Measurements from ENCODE around the gene PTRH1.
A peak's percentile ranks its signal among the peaks of the same experiment; 100 is the strongest.
"Not testable (repeated sequence)": the region's sequence is repeated elsewhere in the genome, so short reads cannot be mapped to it uniquely, and the experiment has no call there.

Gene PTRH1, protein sequence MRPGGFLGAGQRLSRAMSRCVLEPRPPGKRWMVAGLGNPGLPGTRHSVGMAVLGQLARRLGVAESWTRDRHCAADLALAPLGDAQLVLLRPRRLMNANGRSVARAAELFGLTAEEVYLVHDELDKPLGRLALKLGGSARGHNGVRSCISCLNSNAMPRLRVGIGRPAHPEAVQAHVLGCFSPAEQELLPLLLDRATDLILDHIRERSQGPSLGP

DNA sequence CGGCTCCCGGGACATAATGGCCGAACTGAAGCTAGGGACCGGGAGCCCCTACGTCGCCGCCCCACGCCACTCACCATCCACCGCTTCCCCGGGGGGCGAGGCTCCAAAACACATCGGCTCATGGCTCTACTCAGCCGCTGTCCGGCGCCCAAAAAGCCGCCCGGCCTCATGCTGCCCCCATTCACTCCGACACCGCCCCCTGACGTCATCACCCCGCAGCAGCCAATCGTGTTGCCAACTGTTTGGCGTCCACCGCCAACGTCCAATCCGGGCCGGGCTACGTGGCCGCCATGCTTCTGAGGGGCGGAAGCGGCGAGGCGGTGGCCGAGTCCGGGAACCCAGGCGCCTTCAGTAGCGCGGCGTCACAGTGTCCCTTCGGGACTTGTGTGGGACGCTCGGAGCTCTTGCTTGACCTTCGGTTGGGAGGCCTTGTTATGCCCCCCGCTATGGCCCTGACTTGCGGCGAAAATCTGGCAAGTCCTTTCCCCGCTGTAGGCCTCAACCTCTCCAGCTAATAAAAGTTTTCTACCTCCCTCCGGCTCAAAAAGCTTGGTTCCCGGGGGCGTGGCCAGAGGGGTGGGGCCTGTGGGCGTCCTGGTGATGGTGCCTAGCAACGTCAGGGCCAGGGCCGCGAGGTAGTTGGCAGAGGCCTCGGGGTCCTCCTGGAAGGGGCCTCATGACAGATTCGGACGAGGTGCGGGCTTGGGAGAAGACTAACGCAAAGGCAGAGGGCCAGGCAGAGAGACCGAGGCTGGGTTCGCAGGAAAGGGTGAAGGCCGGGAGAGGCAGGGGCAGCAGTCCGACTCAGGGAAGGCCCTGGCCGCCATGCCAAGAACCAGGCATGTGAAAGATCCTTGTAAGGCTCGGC, at the start of gene PTRH1, which contains the start of gene TTC16:
Gene PTRH1, minus strand, starts transcription at position 194 of the 868 bp plus-strand sequence. Its CDS starts 24 bp downstream, at position 170.
Gene TTC16, plus strand, starts transcription at position 610 of the 868 bp plus-strand sequence. Its CDS starts 67 bp downstream, at position 677.
- peak; percentile 98 for DNase-seq

DNA sequence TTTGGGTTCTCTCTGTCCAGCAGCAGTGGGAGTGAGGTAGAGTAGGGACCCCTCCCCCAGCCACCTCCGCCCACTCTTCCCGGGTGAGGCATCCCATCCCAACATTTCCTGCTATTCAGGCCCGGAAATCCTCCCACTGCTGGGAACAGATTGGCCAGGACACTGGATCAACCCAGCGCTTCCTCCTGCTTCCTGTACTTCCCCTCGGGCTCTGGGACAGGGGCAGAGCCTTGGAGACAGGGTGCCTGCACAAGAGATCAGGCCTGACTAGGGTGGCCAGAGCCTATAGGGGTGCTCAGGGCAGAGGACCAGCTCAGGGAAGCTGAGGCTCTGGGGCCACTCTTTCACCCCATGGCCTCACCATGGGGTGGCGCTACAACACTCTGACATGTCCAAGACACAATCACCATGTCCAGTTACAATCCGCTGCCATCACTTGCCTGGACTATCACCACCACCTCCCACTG, 48.5 kb upstream of the PTRH1 start:
- no peak for DNase-seq

DNA sequence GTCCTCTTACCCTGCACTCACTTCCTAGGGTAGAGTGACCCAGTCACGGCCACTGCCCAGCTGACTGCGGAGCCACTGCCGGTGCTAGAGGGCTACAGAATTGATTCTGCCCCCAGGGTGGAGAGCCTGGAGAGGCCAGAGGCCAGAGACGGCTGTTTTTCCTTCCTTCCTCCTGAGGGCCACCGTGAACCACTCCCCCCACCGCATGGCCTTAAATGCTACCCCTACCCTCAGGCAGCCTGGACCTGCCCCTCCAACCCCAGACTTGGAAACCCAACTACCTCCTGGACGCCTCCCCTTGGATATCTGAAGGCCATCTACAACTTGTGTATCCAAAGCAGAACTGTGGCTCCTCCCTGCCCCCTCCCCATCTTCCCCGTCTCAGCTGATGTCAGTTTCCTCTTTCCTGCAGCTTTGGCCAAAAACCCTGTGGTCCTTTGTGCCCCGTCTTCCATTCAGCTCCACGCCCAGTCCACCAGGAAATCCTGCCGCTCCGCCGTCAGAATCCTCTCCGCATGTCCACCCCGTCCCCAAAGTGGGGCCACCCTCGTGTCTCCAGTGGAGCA, 46.7 kb upstream of the PTRH1 start:
- DNase-seq: no peak

DNA sequence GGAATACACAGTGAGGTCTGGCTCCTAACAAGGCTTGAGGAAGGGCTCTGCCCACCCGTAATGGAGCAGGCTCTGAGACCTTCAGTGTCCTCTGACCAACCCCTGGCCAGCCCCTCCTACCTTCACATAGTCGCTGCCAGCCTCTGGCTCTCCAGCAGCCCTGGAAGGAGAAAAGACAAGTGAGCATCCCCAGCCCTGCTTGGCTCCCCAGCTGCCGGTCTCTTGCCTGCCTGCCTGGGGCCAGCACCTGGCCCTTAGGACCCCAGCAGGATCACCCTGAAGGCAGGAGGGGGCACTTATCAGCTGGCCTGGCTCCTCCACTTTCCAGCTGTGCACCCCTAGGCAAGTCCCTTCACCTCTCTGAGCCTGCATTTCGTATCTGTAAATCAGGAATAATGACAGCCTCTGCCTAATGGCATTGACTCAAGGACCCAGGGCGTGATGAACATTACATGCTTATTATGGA, 46.1 kb upstream of the PTRH1 start:
- no peak for DNase-seq

DNA sequence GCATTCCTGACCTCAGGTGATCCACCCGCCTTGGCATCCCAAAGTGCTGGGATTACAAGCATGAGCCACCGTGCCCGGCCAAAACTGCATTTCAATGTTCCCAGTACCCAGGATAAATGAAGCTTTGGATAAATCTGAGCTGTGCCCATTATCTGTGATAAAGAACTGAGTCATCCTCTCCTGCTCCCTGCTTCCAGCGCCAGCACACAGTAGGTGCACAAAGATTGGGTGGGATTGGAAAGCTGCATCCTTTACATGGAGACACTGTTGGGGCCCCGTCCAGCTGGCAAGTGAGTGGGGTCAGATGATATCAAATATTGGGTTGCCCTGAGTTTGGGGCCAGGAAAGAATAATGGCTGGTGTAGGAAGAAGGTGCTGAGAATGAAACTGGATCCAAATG, 45.6 kb upstream of the PTRH1 start:
- no peak for DNase-seq

DNA sequence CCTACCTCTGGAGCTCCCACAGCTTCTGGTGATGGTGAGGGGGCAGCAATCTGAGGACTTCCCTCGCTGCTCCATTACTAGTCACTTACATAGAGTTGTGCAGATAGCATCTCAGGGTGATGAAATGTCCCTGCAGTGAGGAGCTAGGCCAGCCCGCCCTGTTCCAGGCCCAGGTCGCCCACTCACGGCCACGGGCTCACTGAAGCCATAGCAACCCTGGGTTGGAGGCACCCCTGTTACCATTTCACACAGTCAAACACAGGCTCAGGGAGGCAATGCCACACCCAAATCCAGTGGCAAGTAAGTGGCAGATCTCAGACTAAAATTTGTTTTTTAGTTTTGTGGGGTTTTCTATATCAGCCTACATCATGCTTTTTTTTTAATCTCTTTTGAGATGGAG, 43.4 kb upstream of the PTRH1 start:
- no peak for DNase-seq

DNA sequence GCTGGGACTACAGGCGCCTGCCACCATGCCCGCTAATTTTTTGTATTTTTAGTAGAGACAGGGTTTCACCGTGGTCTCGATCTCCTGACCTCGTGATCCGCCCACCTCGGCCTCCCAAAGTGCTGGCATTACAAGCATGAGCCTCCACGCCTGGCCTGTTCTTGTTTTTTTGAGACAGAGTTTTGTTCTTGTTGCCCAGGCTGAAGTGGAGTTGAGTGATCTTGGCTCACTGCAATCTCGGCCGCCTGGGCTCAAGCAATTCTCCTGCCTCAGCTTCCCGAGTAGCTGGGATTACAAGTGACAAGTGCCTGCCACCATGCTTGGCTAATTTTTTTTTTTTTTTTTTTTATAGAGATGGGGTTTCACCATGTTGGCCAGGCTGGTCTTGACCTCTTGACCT, 41.3 kb upstream of the PTRH1 start:
- DNase-seq: not testable (repeated sequence)

DNA sequence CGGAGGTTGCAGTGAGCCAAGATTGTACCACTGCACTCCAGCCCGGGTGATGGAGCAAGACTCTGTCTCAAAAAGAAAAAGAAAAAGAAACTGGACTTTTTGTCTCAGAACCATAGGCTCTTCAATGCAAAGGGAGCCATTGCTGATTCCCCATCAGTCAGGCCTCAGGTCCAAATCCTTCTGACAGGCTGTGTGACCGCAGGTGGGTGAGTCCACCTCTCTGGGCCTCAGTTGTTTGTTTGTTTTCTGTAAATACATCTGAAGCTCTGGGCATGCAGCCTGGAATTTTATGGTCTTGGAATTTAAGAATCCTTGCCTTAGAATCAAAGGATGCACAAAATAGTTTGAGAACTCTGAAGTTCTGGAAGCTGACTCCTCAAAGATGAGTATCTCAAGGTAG, 40.8 kb upstream of the PTRH1 start:
- no peak for DNase-seq

DNA sequence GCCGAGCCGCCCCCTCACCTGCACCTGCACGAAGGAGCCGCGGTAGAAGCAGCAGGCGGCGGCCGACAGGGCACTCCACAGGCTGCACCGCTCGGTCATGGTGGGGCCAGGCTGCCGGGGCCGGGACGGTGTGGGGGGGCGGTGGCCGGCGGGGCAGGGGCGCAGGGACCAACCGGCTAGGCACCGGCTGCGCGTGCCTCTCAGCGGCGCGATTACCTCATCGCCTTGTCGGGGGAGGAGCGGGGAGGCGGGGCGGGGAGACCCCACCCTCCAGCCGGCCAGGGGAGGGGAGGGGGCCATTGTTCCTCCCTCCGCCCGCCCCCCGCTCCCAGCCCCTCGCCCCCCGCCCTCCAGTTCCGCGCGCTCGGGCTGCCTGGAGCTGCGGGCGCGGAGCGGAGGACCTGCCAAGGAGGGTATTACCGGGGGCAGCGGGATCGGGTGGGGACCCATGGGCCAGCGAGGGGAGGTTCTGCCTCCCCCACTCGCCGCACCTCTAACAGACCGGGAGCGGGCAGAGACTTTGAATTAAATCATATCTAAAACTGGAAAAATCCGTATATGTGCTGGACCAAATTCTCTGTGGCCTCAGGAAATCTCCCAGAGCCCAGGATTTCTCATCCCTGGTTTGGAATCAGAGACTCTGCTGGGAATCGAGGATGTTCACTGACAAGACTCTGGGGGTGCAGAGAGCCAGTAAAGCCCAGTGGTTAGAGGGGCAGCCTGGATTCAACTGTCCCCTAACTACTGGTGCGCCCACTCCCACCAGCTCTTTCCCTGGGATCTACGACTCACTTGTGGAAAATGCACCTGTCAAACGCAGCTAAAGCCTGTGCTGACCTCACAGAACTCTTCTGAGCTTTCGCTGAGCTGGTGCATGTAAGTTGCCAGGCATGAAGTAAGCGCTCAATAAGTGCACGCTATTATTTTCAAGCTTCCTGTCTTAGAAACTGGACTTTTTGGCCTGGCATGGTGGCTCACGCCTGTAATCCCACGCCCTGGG, 39.9 kb upstream of the PTRH1 start:
- peak; percentile 86 for DNase-seq

DNA sequence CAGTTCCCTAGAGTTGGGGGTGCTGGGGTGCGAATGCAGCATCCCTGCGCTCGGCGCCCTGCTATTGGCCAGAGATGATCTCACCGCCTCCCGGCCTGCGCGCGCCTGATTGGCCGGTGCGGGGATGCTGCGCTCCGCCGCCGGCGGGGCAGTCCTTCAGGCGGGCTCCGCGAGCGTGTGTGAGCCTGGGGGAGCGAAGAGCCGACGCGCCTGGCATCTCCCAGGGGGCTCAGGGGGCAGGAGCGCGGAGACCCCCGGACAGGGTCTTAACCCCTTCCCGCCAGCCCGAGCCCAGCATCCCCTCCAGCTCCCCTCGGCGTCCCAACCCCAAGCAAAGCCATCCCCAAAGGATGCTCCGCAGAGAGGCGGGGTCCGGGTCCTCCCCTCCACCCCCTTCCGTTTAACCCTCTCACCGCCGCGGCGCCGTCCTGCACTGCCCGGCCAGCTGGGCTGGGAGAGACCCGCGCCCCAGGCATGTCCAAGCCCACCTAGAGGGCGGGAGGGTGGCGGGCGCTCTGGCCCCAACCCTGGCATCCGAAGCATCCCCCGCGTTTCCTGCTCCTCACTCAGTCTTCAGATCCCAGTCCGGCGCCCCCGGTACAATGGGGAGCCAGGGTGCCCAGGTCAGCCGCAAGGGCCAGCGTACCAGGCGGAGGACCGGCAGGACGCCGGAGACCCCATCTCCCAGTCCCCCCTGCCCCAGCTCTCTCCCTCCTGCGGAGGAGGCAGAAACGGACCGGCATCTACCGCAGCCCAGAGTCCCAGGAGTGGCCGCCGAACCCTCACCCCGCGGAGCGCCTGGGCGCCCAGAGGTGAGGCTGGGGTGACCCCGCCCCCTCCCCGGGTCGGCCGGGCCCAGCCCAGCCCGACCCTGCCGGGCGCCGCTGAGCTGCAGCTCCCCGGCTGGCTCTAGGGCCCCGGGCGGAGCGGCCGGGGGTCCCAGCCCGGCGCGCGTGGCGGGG, 38.9 kb upstream of the PTRH1 start:
- peak; percentile 81 for DNase-seq

DNA sequence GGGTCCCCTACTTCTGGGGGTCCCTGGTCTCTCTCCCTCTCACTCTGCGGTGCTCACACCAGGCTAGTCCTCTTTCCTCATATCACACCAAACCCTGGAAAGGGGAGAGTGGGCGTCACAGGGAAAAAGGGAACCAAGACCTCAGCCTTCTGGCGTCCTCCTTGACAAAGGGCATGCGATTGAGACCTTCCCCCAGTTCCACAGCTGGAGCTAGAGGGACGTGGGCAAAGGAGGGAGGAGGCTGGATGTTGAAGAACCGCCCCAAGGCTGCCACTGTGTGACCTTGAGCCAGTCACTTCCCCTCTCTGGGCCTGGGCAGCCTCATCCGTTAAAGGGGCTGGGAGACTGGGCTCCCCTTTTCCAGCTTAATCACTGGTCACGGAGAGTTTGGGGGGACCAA, 38.2 kb upstream of the PTRH1 start:
- DNase-seq: no peak

DNA sequence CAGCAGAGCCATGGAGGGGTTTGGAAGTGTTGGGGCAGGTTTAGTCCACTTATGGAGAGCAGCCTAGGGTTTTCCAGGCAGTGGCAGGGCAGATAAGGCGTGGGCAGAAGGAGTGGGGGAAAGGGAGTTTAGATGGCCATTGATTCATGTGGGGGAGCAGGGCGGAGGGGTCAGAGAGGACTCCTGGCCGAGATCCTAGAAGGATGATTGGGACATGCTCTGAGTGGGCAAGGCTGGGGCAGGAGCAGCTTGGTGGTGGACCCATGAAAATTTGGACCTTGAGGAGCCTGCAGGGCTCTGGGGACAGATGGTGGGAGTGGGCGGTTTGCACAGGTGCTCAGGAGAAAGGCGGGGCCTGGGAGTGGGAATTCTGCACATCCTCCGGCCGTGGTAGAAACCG, 37.7 kb upstream of the PTRH1 start:
- DNase-seq: no peak

DNA sequence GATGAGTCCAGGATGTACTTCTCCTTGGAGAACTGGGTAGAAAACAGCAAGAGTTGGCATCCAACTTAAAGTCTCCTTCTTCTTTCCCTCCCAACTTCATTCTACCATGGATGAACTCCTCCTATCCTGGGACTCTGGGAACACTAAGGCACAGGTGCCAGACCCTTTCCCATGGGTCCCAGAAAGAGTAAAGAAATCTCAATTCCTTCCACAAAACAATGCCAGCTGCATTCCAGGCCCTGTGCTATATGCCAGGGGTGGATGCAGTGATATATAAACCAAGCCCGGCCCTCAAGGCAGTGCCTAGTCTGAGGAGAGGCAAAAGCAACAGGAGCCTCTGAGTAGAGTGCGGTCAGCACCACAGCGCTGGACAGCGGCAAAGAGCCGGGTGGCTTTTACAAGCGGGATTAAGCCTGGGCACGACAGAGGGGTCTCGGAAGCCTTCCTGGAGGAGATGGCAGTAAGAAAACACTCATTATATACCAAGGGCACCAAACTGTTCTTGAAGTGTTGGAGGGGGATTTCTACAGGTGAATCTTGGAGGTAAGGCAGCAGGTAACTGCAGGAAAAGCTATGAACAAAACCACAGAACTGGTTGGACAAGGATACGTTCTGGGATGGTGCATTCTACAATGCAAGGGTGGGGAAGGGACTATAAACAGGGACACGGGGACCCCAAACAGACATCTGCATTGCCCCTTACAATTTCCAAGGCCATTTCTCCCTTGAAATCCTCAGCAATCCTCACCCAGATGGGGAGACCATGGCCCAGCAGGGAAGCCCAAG, 36.0 kb upstream of the PTRH1 start:
- no peak for DNase-seq

DNA sequence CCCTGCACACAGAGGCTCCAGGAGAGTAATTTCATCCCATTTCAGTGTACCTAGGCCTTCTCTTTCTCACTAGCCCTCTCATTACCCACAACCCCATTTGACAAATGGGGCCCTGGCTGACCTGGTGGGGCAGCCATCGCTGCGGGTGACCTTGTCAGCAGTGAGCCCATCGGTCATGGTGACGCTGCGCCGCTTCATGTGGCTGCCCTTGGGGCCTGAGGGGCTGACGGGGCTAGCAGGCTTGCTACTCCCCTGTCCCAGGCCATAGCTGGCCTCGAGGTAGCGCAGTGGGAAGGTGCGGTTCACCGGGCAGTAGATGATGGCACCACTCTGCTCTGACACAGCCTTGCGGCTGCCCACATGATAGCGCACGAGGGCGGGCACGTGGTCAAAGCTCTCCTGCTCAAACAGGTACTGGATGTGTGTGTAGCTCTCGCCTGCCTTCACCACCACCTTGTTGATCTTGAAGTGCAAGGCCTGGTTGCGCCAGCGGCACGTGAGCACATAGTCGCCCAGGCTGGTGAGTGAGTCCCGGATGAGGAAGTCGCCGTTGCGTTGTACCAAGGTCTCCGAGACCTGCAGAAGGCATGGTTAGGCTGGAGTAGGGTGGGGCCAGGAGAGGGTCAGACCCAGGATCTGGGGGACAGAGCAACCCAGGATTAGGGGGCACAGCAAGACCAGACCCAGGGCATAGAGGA, 33.8 kb upstream of the PTRH1 start:
- DNase-seq: no peak

DNA sequence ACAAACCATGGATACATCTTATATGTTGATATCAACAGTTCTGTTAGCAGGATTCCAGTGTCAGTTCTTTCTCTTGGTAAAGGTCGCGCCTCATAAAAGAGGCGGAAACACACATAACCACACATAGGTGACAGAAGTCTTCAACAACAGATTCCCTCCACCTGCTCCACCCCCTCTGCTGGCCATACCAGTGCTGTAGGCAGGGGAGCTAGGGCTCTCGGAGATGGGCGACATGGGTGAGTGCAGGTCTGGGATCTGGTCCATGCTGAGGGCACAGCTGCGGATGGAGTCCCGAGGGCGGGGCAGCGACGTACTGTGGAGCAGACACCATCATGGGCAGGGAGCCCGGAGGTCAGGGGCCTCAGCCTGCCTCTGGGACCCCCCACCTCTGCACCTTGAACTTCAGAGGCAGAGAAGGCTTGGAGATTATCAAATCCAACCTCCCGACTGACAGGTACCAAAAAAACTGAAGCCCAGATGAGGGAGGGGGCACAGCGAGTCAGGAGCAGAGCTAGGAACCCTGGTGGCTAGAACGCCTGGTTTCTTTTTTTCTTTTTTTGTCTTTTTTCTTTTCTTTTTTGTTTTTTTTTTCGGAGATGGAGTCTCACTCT, 31.6 kb upstream of the PTRH1 start:
- DNase-seq: no peak

DNA sequence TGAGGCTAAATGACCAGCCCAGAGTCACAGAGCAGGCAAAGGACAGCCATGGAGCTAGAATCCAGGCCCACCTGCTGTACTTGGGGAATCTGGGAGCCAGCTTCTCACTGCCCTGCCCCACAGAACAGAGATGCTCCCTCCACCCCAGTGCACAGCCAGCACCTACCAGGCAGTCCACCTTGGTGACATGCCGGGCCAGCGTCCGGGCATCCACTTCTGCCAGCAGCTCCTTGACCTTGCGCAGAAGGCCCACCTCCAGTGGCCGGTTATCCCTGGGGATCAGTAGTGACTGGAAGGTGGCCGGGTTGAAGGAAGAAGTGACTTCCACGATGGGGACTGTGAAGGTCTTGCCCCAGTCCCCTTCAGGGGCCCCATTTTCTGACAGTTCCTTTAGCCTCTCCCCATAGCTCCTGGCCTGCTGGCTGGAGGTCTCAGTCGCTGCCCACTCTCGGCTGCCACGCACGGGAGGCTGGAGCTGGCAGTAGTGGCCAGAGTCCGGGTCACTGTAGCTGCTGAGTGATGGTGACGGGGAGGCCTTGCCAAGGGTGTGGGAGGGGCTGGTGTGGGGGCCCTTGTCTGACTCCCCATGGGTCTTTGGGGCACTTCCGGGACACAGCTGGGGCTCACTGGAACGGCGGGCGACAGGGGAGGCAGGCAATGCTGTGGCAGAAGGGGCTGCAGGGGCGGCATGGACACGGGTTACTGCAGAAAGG, 29.1 kb upstream of the PTRH1 start:
- DNase-seq: no peak

DNA sequence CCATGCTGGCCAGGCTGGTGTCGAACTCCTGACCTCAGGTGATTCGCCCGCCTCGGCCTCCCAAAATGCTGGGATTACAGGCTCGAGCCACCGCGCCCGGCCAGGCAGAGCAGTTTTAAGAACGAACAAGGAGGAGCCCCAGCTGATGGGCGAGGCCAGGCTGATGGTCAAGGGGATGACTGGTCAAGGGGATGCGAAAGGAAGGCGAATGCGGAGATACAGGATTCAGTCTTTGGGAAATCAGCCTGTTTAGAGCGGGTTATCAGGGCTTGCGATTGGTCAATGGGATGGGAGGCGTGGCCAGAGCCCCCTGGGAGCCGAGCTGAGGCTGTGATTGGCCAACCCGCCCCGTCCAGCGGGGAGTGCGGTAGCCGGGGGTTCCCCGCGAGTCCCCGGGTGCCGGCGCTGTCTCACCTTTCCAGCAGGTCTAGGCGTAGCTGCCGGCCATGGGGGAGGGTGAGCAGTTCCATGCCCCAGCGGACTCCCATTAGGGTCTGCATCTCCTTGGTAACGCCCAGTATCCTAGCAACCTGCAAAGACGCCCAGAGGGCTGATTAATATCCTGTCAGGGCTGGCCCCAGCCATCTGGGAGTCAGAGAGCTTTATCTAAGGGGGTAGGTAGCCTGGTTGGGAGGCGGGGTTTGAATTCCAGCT, 27.1 kb upstream of the PTRH1 start:
- DNase-seq: peak; percentile 100

DNA sequence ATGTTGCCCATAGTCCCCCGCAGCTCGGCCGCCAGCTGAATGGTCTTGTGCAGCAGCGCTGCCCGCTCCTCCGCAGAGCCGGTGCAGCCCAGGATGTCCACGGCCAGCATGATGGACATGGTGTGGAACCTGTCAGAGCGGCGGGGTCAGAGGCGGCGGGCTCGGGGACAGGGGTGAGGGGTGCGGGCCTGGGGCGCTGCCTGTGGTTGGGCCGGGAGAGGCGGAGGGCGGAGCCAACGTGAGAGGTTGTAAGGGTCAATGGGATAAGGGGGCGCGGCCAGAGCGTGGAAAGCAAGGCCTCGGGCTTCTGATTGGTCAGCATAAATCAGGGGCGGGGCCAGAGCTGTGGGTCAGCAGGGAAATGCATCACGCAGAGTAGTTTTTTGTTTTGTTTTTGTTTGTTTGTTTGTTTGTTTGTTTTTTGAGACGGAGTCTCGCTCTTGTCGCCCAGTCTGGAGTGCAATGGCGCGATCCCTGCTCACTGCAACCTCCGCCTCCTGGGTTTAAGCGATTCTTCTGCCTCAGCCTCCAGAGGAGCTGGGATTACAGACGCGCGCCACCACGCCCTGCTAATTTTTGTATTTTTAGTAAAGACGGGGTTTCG, 26.5 kb upstream of the PTRH1 start:
- no peak for DNase-seq

Data from NCI-H2171 (cell line).